ENCODE results near the gene COLEC11. TPM values are rescaled to one million over a fixed set of nuclear protein-coding genes. Genes with fewer than 3 reads are reported as not detected.
"Not testable (repeated sequence)": the region's sequence is repeated elsewhere in the genome, so short reads cannot be mapped to it uniquely, and the experiment has no call there.

COLEC11 gene
- polyA plus RNA-seq, 1 donor, result 1.5 TPM

- peaks cover 4% of the 10 kb centered on the region for H3K27me3 ChIP-seq (ENCODE audit: control insufficient read depth, insufficient read depth, low read length)
- WGBS (ENCODE audit: insufficient coverage, low lambda C conversion rate), result no CpG with 5 or more reads among the region's 44 CpGs
- H3K9me3 ChIP-seq (ENCODE audit: control insufficient read depth, low read depth, low read length), result no peaks in the 10 kb centered on the region
- no peaks in the 10 kb centered on the region for H3K36me3 ChIP-seq (ENCODE audit: control insufficient read depth, insufficient read depth, low read length)
- no peak overlapping the region for H3K4me3 ChIP-seq (ENCODE audit: low read length)
- no peak overlapping the region for H3K27ac ChIP-seq (ENCODE audit: low read length)
- no peaks in the 10 kb centered on the region for H3K4me1 ChIP-seq (ENCODE audit: control insufficient read depth, insufficient read depth, low read length)
- no peak for DNase-seq
These were observed 10.4 kb downstream of the COLEC11 start for GRCh38 chr2:3604991-3605961.

GRCh38 chr2:3606028-3606369, 11.1 kb downstream of the COLEC11 start:
- DNase-seq, result no peak
- Histone ChIP-seq H3K27ac (ENCODE audit: low read length) (no peak overlapping the region), H3K27me3 (ENCODE audit: control insufficient read depth, insufficient read depth, low read length) (peaks cover 4% of the 10 kb centered on the region), H3K36me3 (ENCODE audit: control insufficient read depth, insufficient read depth, low read length) (no peaks in the 10 kb centered on the region), H3K4me1 (ENCODE audit: control insufficient read depth, insufficient read depth, low read length) (no peaks in the 10 kb centered on the region), H3K9me3 (ENCODE audit: control insufficient read depth, low read depth, low read length) (no peaks in the 10 kb centered on the region), H3K4me3 (ENCODE audit: low read length) (no peak overlapping the region)
- no CpG with 5 or more reads among the region's 11 CpGs for WGBS (ENCODE audit: insufficient coverage, low lambda C conversion rate)

GRCh38 chr2:3606370-3607201, 11.7 kb downstream of the COLEC11 start:
- H3K27ac ChIP-seq (ENCODE audit: low read length), result no peak overlapping the region

DNA sequence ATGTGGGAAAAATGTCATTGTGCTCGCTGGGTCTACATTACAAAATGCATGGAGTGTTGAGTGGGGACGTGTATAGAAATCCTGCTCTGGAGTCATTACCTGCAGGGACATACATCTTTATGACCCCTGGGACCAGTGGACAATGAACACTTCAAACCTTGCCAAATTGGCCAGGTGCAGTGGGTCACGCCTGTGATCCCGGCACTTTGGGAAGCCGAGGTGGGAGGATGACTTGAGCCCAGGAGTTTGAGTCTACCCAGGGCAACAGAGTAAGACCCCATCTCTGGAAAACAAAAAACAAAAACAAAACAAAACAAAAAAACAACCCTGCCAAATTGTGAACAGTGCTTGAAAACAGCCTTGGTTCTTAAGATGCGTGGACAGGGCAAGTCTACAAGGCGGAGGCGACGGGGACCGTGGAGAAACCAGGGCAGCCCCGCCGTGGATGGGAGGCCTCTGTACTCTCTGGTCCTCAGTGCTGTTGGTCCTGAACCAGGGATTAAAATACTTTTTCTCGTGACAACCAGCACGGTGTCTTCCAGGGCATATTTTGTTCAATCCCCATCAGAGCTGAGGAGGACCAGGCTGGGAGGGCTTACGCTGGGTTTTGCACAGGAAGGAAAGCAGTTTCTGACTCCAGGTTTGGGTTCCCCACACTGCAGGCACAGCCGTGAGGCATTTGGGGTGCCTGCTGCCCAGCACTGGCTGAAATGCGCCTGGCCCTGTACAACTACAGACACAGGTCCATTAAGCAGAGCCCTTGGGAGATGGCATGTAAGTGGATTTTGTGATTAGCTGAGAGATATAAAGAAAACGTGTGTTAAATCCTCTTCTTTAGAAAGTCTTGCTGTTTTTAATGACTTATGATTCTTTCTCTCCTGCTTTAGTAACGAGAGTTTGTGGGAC, 13.7 kb downstream of the COLEC11 start:
- Histone ChIP-seq H3K4me1 (ENCODE audit: control insufficient read depth, insufficient read depth, low read length) (no peaks in the 10 kb centered on the region), H3K9me3 (ENCODE audit: control insufficient read depth, low read depth, low read length) (peaks cover 9% of the 10 kb centered on the region), H3K27ac (ENCODE audit: low read length) (no peak overlapping the region), H3K36me3 (ENCODE audit: control insufficient read depth, insufficient read depth, low read length) (no peaks in the 10 kb centered on the region), H3K4me3 (ENCODE audit: low read length) (no peak overlapping the region), H3K27me3 (ENCODE audit: control insufficient read depth, insufficient read depth, low read length) (no peaks in the 10 kb centered on the region)
- no peak for DNase-seq
- 86% methylated on average over 4 of the region's 19 CpGs for WGBS (ENCODE audit: insufficient coverage, low lambda C conversion rate)

More at GRCh38 chr2:3606370-3607201, 11.7 kb downstream of the COLEC11 start:
- peaks cover 4% of the 10 kb centered on the region for H3K27me3 ChIP-seq (ENCODE audit: control insufficient read depth, insufficient read depth, low read length)
- no peaks in the 10 kb centered on the region for H3K36me3 ChIP-seq (ENCODE audit: control insufficient read depth, insufficient read depth, low read length)
- no CpG with 5 or more reads among the region's 37 CpGs for WGBS (ENCODE audit: insufficient coverage, low lambda C conversion rate)
- DNase-seq, result no peak
- H3K9me3 ChIP-seq (ENCODE audit: control insufficient read depth, low read depth, low read length), result no peaks in the 10 kb centered on the region
- no peaks in the 10 kb centered on the region for H3K4me1 ChIP-seq (ENCODE audit: control insufficient read depth, insufficient read depth, low read length)
- H3K4me3 ChIP-seq (ENCODE audit: low read length), result no peak overlapping the region

- not testable (repeated sequence) for H3K27me3 ChIP-seq (ENCODE audit: control insufficient read depth, insufficient read depth, low read length); H3K4me1 ChIP-seq (ENCODE audit: control insufficient read depth, insufficient read depth, low read length); H3K36me3 ChIP-seq (ENCODE audit: control insufficient read depth, insufficient read depth, low read length); H3K9me3 ChIP-seq (ENCODE audit: control insufficient read depth, low read depth, low read length); DNase-seq; H3K4me3 ChIP-seq (ENCODE audit: low read length); H3K27ac ChIP-seq (ENCODE audit: low read length)
- WGBS (ENCODE audit: insufficient coverage, low lambda C conversion rate), result no CpG with 5 or more reads among the region's 4 CpGs
These were observed 14.4 kb downstream of the COLEC11 start for GRCh38 chr2:3609279-3609673.

DNA sequence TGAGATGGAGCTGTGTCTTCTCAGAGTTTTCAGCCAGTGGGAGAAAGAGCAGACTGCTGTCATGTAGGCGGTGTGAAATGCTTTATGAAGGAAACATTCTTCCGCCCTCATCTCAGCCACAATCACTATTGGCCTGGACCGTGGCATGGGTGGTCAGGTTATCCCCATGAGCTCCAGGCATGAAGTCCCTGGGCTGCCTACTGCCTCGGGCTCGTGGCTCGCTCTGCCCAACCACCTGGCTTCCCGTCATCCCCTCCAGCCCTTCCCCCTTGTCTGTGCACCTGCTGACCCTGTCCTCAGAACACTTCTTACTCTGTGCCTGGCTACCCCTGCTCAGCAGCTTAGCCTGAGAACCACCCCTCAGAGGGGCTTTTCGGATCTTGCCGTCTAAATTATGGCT, 15.5 kb downstream of the COLEC11 start:
- H3K4me3 ChIP-seq (ENCODE audit: low read length), result no peak overlapping the region
- no CpG with 5 or more reads among the region's 9 CpGs for WGBS (ENCODE audit: insufficient coverage, low lambda C conversion rate)
- no peaks in the 10 kb centered on the region for H3K4me1 ChIP-seq (ENCODE audit: control insufficient read depth, insufficient read depth, low read length)
- H3K9me3 ChIP-seq (ENCODE audit: control insufficient read depth, low read depth, low read length), result peaks cover 9% of the 10 kb centered on the region
- no peak overlapping the region for H3K27ac ChIP-seq (ENCODE audit: low read length)
- no peaks in the 10 kb centered on the region for H3K36me3 ChIP-seq (ENCODE audit: control insufficient read depth, insufficient read depth, low read length)
- no peak for DNase-seq
- H3K27me3 ChIP-seq (ENCODE audit: control insufficient read depth, insufficient read depth, low read length), result no peaks in the 10 kb centered on the region

DNA sequence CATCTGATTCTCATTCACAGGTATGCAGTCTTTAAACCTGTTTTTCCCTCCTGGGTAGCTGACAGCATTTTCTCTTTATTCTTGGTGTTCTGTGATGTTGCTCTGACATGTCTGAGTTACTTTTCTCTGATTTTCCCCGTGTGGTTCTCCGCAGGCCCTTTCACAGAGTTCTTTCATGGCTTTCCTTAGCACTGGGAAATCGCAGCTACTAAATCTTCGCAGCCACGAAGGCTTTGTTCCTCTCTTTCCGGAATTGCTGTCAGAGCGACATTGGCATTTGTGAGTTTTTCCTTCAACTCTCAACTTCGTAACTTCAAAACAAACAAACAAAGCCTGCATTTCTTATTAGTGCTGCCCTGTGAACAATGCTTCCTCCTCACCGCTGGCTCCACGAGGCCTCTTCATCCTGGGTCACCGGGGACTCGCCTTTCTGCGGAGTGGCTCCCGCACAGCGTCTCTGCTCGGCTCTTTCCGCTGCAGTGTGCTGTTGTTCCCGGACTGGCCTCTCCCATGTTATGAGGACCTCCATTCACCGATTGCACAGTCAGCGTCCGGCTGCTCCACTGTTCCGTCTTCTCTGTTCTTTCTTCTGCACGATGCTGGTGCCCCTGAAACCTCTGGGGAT, 16.1 kb downstream of the COLEC11 start:
- Histone ChIP-seq H3K4me1 (ENCODE audit: control insufficient read depth, insufficient read depth, low read length) (no peaks in the 10 kb centered on the region), H3K27me3 (ENCODE audit: control insufficient read depth, insufficient read depth, low read length) (no peaks in the 10 kb centered on the region), H3K36me3 (ENCODE audit: control insufficient read depth, insufficient read depth, low read length) (no peaks in the 10 kb centered on the region), H3K9me3 (ENCODE audit: control insufficient read depth, low read depth, low read length) (peaks cover 14% of the 10 kb centered on the region), H3K4me3 (ENCODE audit: low read length) (no peak overlapping the region), H3K27ac (ENCODE audit: low read length) (no peak overlapping the region)
- DNase-seq, result no peak
- WGBS (ENCODE audit: insufficient coverage, low lambda C conversion rate), result 82% methylated on average over 14 of the region's 23 CpGs

DNA sequence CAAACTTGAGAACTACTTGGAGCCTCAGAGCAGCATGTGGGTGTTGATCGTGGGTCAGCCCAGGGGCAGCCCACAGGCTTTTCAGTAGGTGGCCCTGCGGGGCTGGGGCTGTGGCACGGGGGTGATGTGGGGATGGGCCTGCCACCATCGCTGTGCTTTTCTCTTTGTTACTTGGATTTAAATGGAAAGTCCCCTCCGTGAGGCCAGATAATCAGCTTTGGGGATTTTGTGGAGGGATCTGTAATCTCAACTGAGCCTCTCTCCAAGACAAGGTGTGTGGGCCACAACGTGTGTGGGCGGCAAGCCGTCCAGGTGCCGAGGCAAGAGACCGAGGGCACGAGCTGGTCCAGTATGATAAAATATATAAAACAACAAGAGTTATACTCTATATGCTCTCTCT, 16.7 kb downstream of the COLEC11 start:
- Histone ChIP-seq H3K4me3 (ENCODE audit: low read length) (no peak overlapping the region), H3K27ac (ENCODE audit: low read length) (no peak overlapping the region), H3K9me3 (ENCODE audit: control insufficient read depth, low read depth, low read length) (peaks cover 19% of the 10 kb centered on the region), H3K27me3 (ENCODE audit: control insufficient read depth, insufficient read depth, low read length) (no peaks in the 10 kb centered on the region), H3K36me3 (ENCODE audit: control insufficient read depth, insufficient read depth, low read length) (no peaks in the 10 kb centered on the region), H3K4me1 (ENCODE audit: control insufficient read depth, insufficient read depth, low read length) (no peaks in the 10 kb centered on the region)
- no CpG with 5 or more reads among the region's 11 CpGs for WGBS (ENCODE audit: insufficient coverage, low lambda C conversion rate)
- no peak for DNase-seq

DNA sequence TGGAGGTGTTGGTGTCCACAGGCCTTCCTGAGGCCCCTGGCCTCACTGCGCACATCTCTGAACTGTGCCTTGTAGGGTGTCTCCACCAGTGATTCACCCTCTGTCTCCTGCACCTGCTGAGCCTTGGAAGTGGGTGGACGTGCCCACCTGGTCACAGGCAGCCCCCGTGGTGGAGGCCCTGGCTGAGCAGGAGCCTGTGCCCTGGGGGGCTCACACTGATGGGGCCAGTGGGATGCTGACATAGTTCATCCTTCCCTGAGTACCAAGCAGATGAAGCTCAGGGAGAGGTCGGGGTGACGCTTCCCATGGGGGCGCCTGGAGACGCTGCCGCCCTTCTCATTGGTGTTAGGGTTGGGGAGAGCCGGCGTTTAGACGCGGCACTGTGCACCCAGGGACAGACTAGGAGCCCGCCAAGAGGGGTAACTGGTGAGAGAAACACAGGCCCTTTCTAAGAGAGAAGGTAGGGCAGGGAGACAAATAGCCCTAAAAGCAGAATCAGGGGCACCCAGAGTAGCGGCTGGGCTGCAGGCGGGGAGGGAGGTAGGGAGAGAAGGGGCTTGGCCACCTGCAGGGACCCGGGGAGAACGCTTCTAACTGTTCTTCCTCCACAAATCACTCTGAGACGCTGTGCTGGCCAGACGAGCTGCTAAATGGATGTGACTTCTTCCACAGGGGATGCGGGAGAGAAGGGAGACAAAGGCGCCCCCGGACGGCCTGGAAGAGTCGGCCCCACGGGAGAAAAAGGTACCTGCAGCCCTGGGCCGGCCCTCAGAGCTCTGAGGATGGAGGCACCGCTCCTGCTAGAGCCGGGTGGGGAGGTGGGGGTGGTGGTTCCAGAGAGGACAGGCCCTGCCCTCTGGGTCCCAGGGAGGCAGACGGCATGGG, 18.0 kb downstream of the COLEC11 start:
- WGBS (ENCODE audit: insufficient coverage, low lambda C conversion rate), result no CpG with 5 or more reads among the region's 29 CpGs
- no peaks in the 10 kb centered on the region for H3K4me1 ChIP-seq (ENCODE audit: control insufficient read depth, insufficient read depth, low read length)
- peaks cover 21% of the 10 kb centered on the region for H3K9me3 ChIP-seq (ENCODE audit: control insufficient read depth, low read depth, low read length)
- no peaks in the 10 kb centered on the region for H3K36me3 ChIP-seq (ENCODE audit: control insufficient read depth, insufficient read depth, low read length)
- H3K27ac ChIP-seq (ENCODE audit: low read length), result no peak overlapping the region
- DNase-seq, result no peak
- no peaks in the 10 kb centered on the region for H3K27me3 ChIP-seq (ENCODE audit: control insufficient read depth, insufficient read depth, low read length)
- no peak overlapping the region for H3K4me3 ChIP-seq (ENCODE audit: low read length)
